Activated CD8-positive, alpha-beta T cell treated with anti-CD3 and anti-CD28 coated beads for 36 hours (primary cell): Measurements from ENCODE around the gene MCM3AP. TPM values are rescaled to one million over a fixed set of nuclear protein-coding genes. Genes with fewer than 3 reads are reported as not detected.

Experiments used
- ATAC-seq: fragments of 200-7000 bp; cut with Tn5 transposase; one replicate; pipeline ENCODE4 v1.10.0; 2021; ENCODE audit warnings: mild to moderate bottlenecking, moderate library complexity
- CTCF ChIA-PET: fragments of 350-600 bp; sonication (Branson Sonifier 250); formaldehyde crosslinking; loops from one replicate; lab custom pipeline; 2021; ENCODE audit warnings: antibody characterized with exemption; lab: Charles Lee
- POLR2A ChIA-PET: fragments of 350-600 bp; sonication (Branson Sonifier 250); formaldehyde crosslinking; loops from one replicate; lab custom pipeline; 2021; ENCODE audit warnings: antibody characterized with exemption; lab: Charles Lee
- DNase-seq: peaks from one replicate; pipeline ENCODE4 v3.0.0-alpha.2; 2020
- H3K27ac Mint-ChIP-seq: one replicate; pipeline ENCODE4 v1.8.0; 2021; ENCODE audit warnings: mild to moderate bottlenecking, mixed read lengths
- H3K27me3 Mint-ChIP-seq: one replicate; pipeline ENCODE4 v1.8.0; 2021; ENCODE audit warnings: mixed read lengths
- H3K36me3 Mint-ChIP-seq: one replicate; pipeline ENCODE4 v1.8.0; 2021; ENCODE audit warnings: low read depth, mixed read lengths
- H3K4me1 Mint-ChIP-seq: one replicate; pipeline ENCODE4 v1.8.0; 2021; ENCODE audit warnings: low read depth, mixed read lengths
- H3K4me3 Mint-ChIP-seq: one replicate; pipeline ENCODE4 v1.8.0; 2021; ENCODE audit warnings: mild to moderate bottlenecking, moderate library complexity, mixed read lengths
- H3K9me3 Mint-ChIP-seq: one replicate; pipeline ENCODE4 v1.8.0; 2021; ENCODE audit warnings: mixed read lengths
- CTCF ChIP-seq: fragments of 200-600 bp; IDR thresholded peaks from one replicate; pipeline ENCODE4 v1.8.0; 2022; ENCODE audit warnings: antibody characterized with exemption, mild to moderate bottlenecking
- intact Hi-C: fragments of 100-400 bp; cut with micrococcal nuclease; formaldehyde crosslinking; loops from one replicate; pipeline ENCODE4 v1.10.0; 2022
- total RNA-seq, 2 experiments: library from RNA; stranded (reverse); gene quantifications; one replicate each; pipeline ENCODE4 v1.2.3, GENCODE V29; 2021

MCM3AP gene
- total RNA-seq, 2 experiments from 2014 or later: 108 to 112 TPM

GRCh38 chr21:46215436-46216131 lies 69.8 kb downstream of the MCM3AP start:
- no peak for ATAC-seq
- ChIA-PET CTCF (interaction anchor here (0.7 to 1.8 kb wide), 2 partner anchors 62 to 242 kb away, joined by 3 to 4 read pairs; no protein-coding TSS in a partner anchor), POLR2A (interaction anchor here (1.0 kb wide), 1 partner anchor 12 kb away, joined by 3 read pairs; no protein-coding TSS in a partner anchor)
- intact Hi-C loops: no loop called here
- H3K27me3 Mint-ChIP-seq: no peaks in the 10 kb centered on the region
- no peak for TF ChIP-seq CTCF
- no peak for DNase-seq
- H3K4me1 Mint-ChIP-seq: no peaks in the 10 kb centered on the region
- H3K9me3 Mint-ChIP-seq: no peaks in the 10 kb centered on the region
- no peak overlapping the region for H3K27ac Mint-ChIP-seq
- H3K4me3 Mint-ChIP-seq: no peak overlapping the region
- H3K36me3 Mint-ChIP-seq: no peaks in the 10 kb centered on the region

GRCh38 chr21:46214478-46215340 lies 70.7 kb downstream of the MCM3AP start:
- H3K4me3 Mint-ChIP-seq: no peak overlapping the region
- intact Hi-C loops: no loop called here
- TF ChIP-seq CTCF: no peak
- no peaks in the 10 kb centered on the region for H3K27me3 Mint-ChIP-seq
- H3K27ac Mint-ChIP-seq: no peak overlapping the region
- ATAC-seq (no peak), DNase-seq (no peak)
- POLR2A ChIA-PET: interaction anchor here (1.0 kb wide), 1 partner anchor 11 kb away, joined by 3 read pairs; no protein-coding TSS in a partner anchor
- no peaks in the 10 kb centered on the region for H3K36me3 Mint-ChIP-seq
- H3K9me3 Mint-ChIP-seq: no peaks in the 10 kb centered on the region
- CTCF ChIA-PET: interaction anchor here (0.8 to 1.8 kb wide), 2 partner anchors 10 to 61 kb away, joined by 3 to 4 read pairs; no protein-coding TSS in a partner anchor
- no peaks in the 10 kb centered on the region for H3K4me1 Mint-ChIP-seq

GRCh38 chr21:46213620-46214286 lies 71.7 kb downstream of the MCM3AP start:
- DNase-seq: no peak
- no peaks in the 10 kb centered on the region for H3K4me1 Mint-ChIP-seq
- H3K9me3 Mint-ChIP-seq: no peaks in the 10 kb centered on the region
- no peak overlapping the region for H3K4me3 Mint-ChIP-seq
- no peaks in the 10 kb centered on the region for H3K27me3 Mint-ChIP-seq
- ChIA-PET POLR2A (interaction anchor here (1.0 kb wide), 1 partner anchor 22 kb away, joined by 3 read pairs; no protein-coding TSS in a partner anchor), CTCF (no interaction called here)
- intact Hi-C loops: no loop called here
- no peaks in the 10 kb centered on the region for H3K36me3 Mint-ChIP-seq
- no peak for TF ChIP-seq CTCF
- no peak for ATAC-seq
- H3K27ac Mint-ChIP-seq: no peak overlapping the region

- DNase-seq (no peak), ATAC-seq (no peak)
- Mint-ChIP-seq H3K9me3 (no peaks in the 10 kb centered on the region), H3K36me3 (no peaks in the 10 kb centered on the region), H3K27ac (no peak overlapping the region), H3K4me3 (no peak overlapping the region), H3K4me1 (no peaks in the 10 kb centered on the region), H3K27me3 (no peaks in the 10 kb centered on the region)
- ChIA-PET CTCF (no interaction called here), POLR2A (interaction anchor here (1.0 kb wide), 1 partner anchor 22 kb away, joined by 3 read pairs; no protein-coding TSS in a partner anchor)
- no peak for TF ChIP-seq CTCF
- intact Hi-C loops: no loop called here
These were observed 72.5 kb downstream of the MCM3AP start for GRCh38 chr21:46212721-46213484.
